ENCODE measurements around the gene DEDD2.

DEDD2 gene

DNA sequence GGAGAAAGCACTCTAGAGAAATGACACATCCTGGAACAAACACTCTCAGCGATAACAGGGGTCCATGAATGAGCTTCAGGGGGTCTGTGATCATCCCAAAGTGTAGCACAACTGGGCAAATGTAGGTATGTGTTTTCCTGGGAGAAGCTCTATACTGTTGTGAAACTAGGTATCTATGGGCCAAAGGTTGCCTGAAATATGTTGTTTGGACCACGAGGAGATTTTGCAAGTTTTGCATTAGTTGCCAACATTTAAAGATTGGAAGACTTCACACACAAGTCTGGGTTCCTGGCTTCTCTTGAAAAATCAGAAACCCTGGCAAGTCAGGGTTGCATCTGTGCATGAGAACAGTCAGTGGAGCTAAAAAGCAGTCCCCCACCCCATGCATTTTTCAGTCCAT lies 58.6 kb downstream of the DEDD2 start:
- Mint-ChIP-seq H3K9me3 (ENCODE audit: low read depth) (no peaks in the 10 kb centered on the region), H3K4me1 (ENCODE audit: low read depth) (peaks cover 16% of the 10 kb centered on the region), H3K27ac (no peak overlapping the region), H3K4me3 (no peak overlapping the region), H3K27me3 (no peaks in the 10 kb centered on the region), H3K36me3 (peaks cover 2% of the 10 kb centered on the region)

GRCh38 chr19:42156571-42156970 lies 60.9 kb downstream of the DEDD2 start:
- no peaks in the 10 kb centered on the region for H3K27me3 Mint-ChIP-seq
- peaks cover 19% of the 10 kb centered on the region for H3K4me1 Mint-ChIP-seq (ENCODE audit: low read depth)
- H3K27ac Mint-ChIP-seq = no peak overlapping the region
- H3K36me3 Mint-ChIP-seq = peaks cover 2% of the 10 kb centered on the region
- no peaks in the 10 kb centered on the region for H3K9me3 Mint-ChIP-seq (ENCODE audit: low read depth)
- H3K4me3 Mint-ChIP-seq = no peak overlapping the region

- no peak overlapping the region for H3K27ac Mint-ChIP-seq
- no peak overlapping the region for H3K4me3 Mint-ChIP-seq
Observed at GRCh38 chr19:42155796-42156195, 61.7 kb downstream of the DEDD2 start.

GRCh38 chr19:42154471-42155323 lies 62.8 kb downstream of the DEDD2 start:
- H3K36me3 Mint-ChIP-seq = no peaks in the 10 kb centered on the region
- H3K27me3 Mint-ChIP-seq = no peaks in the 10 kb centered on the region
- H3K4me1 Mint-ChIP-seq (ENCODE audit: low read depth) = peaks cover 19% of the 10 kb centered on the region
- H3K9me3 Mint-ChIP-seq (ENCODE audit: low read depth) = no peaks in the 10 kb centered on the region
- peak overlapping the region; percentile 28 for H3K4me3 Mint-ChIP-seq
- no peak overlapping the region for H3K27ac Mint-ChIP-seq

More at GRCh38 chr19:42155796-42156195, 61.7 kb downstream of the DEDD2 start:
- H3K4me1 Mint-ChIP-seq (ENCODE audit: low read depth) = peaks cover 19% of the 10 kb centered on the region
- no peaks in the 10 kb centered on the region for H3K36me3 Mint-ChIP-seq
- no peaks in the 10 kb centered on the region for H3K27me3 Mint-ChIP-seq
- H3K9me3 Mint-ChIP-seq (ENCODE audit: low read depth) = no peaks in the 10 kb centered on the region

GRCh38 chr19:42153672-42154433 lies 63.6 kb downstream of the DEDD2 start:
- H3K4me3 Mint-ChIP-seq = no peak overlapping the region
- no peaks in the 10 kb centered on the region for H3K36me3 Mint-ChIP-seq
- no peaks in the 10 kb centered on the region for H3K27me3 Mint-ChIP-seq
- no peaks in the 10 kb centered on the region for H3K9me3 Mint-ChIP-seq (ENCODE audit: low read depth)
- no peak overlapping the region for H3K27ac Mint-ChIP-seq
- peaks cover 27% of the 10 kb centered on the region for H3K4me1 Mint-ChIP-seq (ENCODE audit: low read depth)

- H3K4me1 Mint-ChIP-seq (ENCODE audit: low read depth) = peaks cover 34% of the 10 kb centered on the region
- no peaks in the 10 kb centered on the region for H3K36me3 Mint-ChIP-seq
- no peaks in the 10 kb centered on the region for H3K9me3 Mint-ChIP-seq (ENCODE audit: low read depth)
- H3K27me3 Mint-ChIP-seq = no peaks in the 10 kb centered on the region
- no peak overlapping the region for H3K27ac Mint-ChIP-seq
- no peak overlapping the region for H3K4me3 Mint-ChIP-seq
Observed at GRCh38 chr19:42152910-42153671, 64.4 kb downstream of the DEDD2 start.

GRCh38 chr19:42151782-42152684 lies 65.4 kb downstream of the DEDD2 start:
- Mint-ChIP-seq H3K9me3 (ENCODE audit: low read depth) (no peaks in the 10 kb centered on the region), H3K27ac (no peak overlapping the region), H3K4me3 (no peak overlapping the region), H3K36me3 (no peaks in the 10 kb centered on the region), H3K27me3 (no peaks in the 10 kb centered on the region), H3K4me1 (ENCODE audit: low read depth) (peaks cover 39% of the 10 kb centered on the region)

- no peak overlapping the region for H3K27ac Mint-ChIP-seq
- no peaks in the 10 kb centered on the region for H3K36me3 Mint-ChIP-seq
- no peaks in the 10 kb centered on the region for H3K27me3 Mint-ChIP-seq
- no peak overlapping the region for H3K4me3 Mint-ChIP-seq
- H3K4me1 Mint-ChIP-seq (ENCODE audit: low read depth) = peaks cover 39% of the 10 kb centered on the region
- H3K9me3 Mint-ChIP-seq (ENCODE audit: low read depth) = no peaks in the 10 kb centered on the region
Observed at GRCh38 chr19:42150911-42151361, 66.5 kb downstream of the DEDD2 start.

DNA sequence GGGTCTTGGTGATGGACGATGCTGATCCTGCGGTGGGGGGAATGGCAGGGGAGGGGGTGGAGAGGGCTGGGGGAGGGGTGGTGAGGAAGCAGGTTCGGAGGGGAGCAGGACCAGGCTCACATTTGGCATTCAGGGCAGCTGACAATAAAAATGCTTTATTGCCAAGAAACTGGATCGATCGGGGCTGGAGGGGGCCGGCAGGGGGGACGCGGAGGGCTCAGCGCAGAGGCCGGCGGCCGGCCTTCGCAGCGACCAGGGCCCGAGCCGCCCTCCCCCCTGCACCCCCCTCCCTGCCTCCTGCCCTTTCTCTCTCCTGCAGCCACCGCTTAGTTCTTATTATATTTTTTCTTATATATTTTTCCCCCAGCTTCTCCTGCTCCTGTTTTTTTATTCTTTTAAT lies 67.1 kb downstream of the DEDD2 start:
- H3K27ac Mint-ChIP-seq = no peak overlapping the region
- no peak overlapping the region for H3K4me3 Mint-ChIP-seq
- H3K4me1 Mint-ChIP-seq (ENCODE audit: low read depth) = peaks cover 36% of the 10 kb centered on the region
- H3K27me3 Mint-ChIP-seq = no peaks in the 10 kb centered on the region
- no peaks in the 10 kb centered on the region for H3K9me3 Mint-ChIP-seq (ENCODE audit: low read depth)
- H3K36me3 Mint-ChIP-seq = peaks cover under 1% of the 10 kb centered on the region

- Mint-ChIP-seq H3K27ac (no peak overlapping the region), H3K36me3 (peaks cover 3% of the 10 kb centered on the region), H3K4me3 (no peak overlapping the region), H3K27me3 (no peaks in the 10 kb centered on the region), H3K4me1 (ENCODE audit: low read depth) (peaks cover 29% of the 10 kb centered on the region), H3K9me3 (ENCODE audit: low read depth) (no peaks in the 10 kb centered on the region)
Observed at GRCh38 chr19:42149447-42150202, 67.9 kb downstream of the DEDD2 start.

Measured in activated naive CD8-positive, alpha-beta T cell (primary cell).